Measurements from ENCODE around the gene CAPZA2. TPM values are rescaled to one million over a fixed set of nuclear protein-coding genes. Genes with fewer than 3 reads are reported as not detected.
A peak's percentile ranks its signal among the peaks of the same experiment; 100 is the strongest.
"Not testable (repeated sequence)": the region's sequence is repeated elsewhere in the genome, so short reads cannot be mapped to it uniquely, and the experiment has no call there.

The CAPZA2 gene
- 59.5 TPM for polyA plus RNA-seq (2013, experiment 1 of 2)
- 56.8 TPM for polyA plus RNA-seq (2013, experiment 2 of 2)

DNA sequence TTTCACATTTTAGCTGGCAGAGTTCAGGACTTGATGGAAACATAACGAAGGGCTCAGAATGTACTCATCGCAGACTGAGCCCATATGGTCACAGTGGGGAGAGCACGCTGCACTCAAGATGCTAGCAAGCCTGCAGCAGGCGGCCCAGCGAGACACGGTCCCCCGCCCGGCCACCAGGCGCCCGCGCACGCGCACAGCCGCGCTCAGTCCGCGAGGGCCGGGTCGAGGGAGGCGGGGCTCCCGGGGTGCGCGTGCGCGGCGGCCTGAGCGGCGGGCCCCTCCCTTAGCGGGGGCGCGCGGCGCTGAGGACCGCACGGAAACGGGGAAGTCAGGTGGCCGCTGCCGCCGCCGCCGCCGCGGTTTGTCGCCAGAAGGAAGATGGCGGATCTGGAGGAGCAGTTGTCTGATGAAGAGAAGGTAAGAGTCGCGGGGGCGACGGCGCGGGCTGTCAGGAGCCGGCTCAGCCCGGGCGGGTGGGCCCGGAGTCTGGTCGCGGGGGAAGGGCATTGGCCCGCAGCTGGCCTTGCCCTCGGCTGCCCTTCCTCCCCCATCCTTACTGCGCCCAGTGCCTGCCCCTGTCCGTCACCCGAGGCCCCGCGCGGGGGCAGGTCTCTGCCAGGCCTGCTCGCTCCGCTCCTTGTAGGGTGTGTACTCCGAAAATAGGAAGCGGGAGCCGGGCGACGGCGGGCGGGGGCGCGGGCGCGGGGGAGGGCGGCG lies at the start of gene CAPZA2:
CAPZA2 (plus strand) TSS at position 354 of the 717 bp plus-strand sequence; CDS start at position 379, 25 bp downstream.
- Histone ChIP-seq H2AK5ac (ENCODE audit: low read length) (no peak within 1 kb of the TSS), H3K18ac (ENCODE audit: low read length) (peak within 1 kb of the TSS; percentile 53), H3K4ac (ENCODE audit: low read depth, low read length) (no peak within 1 kb of the TSS), H3K4me2 (ENCODE audit: low read length) (peak within 1 kb of the TSS; percentile 84), H3K79me2 (ENCODE audit: control insufficient read depth, insufficient read depth, low read length) (peaks cover 34% of the 10 kb centered on the region), H3K79me1 (ENCODE audit: low read length) (peaks cover 2% of the 10 kb centered on the region), H3K4me3 (ENCODE audit: low read length) (peak within 1 kb of the TSS; percentile 58), H3K56ac (ENCODE audit: low read length) (peak within 1 kb of the TSS; percentile 98), H4K5ac (ENCODE audit: low read length) (no peak within 1 kb of the TSS), H3K23ac (ENCODE audit: low read length) (no peak within 1 kb of the TSS), H4K8ac (ENCODE audit: low read depth, low read length) (no peak within 1 kb of the TSS), H2BK5ac (ENCODE audit: low read length) (no peak within 1 kb of the TSS), H2BK15ac (replicated peaks; ENCODE audit: low read depth) (no peak within 1 kb of the TSS), H2BK120ac (ENCODE audit: low read depth, low read length) (no peak within 1 kb of the TSS), H3K9ac (ENCODE audit: low read length) (peak within 1 kb of the TSS; percentile 68), H3K27ac (ENCODE audit: low read depth, low read length) (peak within 1 kb of the TSS; percentile 86), H3K27me3 (ENCODE audit: insufficient read depth, low read length, poor library complexity) (no peaks in the 10 kb centered on the region), H3K36me3 (ENCODE audit: control insufficient read depth, insufficient read depth, low read length) (no peaks in the 10 kb centered on the region), H3K4me1 (ENCODE audit: control insufficient read depth, low read depth, low read length) (no peaks in the 10 kb centered on the region)
- no CpG with 5 or more reads among the region's 80 CpGs for WGBS (ENCODE audit: extremely low coverage, insufficient coverage, low lambda C conversion rate)
- DNase-seq = peak; percentile 95

DNA sequence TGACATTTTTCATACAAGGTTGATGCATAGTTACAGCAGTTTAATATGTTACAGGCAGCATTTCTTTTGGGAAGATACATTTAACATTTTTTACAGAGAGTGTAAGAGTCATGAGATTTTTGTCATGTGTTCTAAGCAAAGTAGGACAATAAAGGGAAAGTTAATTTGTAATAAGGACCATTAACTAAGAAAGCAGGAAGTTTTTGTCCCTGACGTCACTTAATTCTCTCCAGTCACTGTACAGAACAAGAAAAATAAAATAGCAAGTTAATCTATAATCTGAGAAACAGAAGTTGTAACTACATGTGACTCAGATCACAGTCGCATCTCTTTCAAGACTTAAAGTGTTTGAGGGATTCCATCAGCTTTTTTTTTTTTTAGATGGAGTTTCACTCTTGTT lies 49.5 kb upstream of the CAPZA2 start:
- no peak overlapping the region for H3K4me3 ChIP-seq (ENCODE audit: low read length)
- no peak for DNase-seq
- no peaks in the 10 kb centered on the region for H3K79me2 ChIP-seq (ENCODE audit: control insufficient read depth, insufficient read depth, low read length)
- H2BK15ac ChIP-seq (replicated peaks; ENCODE audit: low read depth) = no peak overlapping the region
- no peak overlapping the region for H4K5ac ChIP-seq (ENCODE audit: low read length)
- H3K4me2 ChIP-seq (ENCODE audit: low read length) = no peak overlapping the region
- H3K23ac ChIP-seq (ENCODE audit: low read length) = no peak overlapping the region
- H4K8ac ChIP-seq (ENCODE audit: low read depth, low read length) = no peak overlapping the region
- H3K36me3 ChIP-seq (ENCODE audit: control insufficient read depth, insufficient read depth, low read length) = no peaks in the 10 kb centered on the region
- H3K4me1 ChIP-seq (ENCODE audit: control insufficient read depth, low read depth, low read length) = peaks cover 3% of the 10 kb centered on the region
- no peak overlapping the region for H3K27ac ChIP-seq (ENCODE audit: low read depth, low read length)
- no peak overlapping the region for H3K9ac ChIP-seq (ENCODE audit: low read length)
- no CpG with 5 or more reads among the region's 2 CpGs for WGBS (ENCODE audit: extremely low coverage, insufficient coverage, low lambda C conversion rate)
- H3K56ac ChIP-seq (ENCODE audit: low read length) = no peak overlapping the region
- H3K4ac ChIP-seq (ENCODE audit: low read depth, low read length) = no peak overlapping the region
- no peaks in the 10 kb centered on the region for H3K27me3 ChIP-seq (ENCODE audit: insufficient read depth, low read length, poor library complexity)
- H2BK5ac ChIP-seq (ENCODE audit: low read length) = no peak overlapping the region
- H3K18ac ChIP-seq (ENCODE audit: low read length) = no peak overlapping the region
- H2AK5ac ChIP-seq (ENCODE audit: low read length) = no peak overlapping the region
- no peak overlapping the region for H2BK120ac ChIP-seq (ENCODE audit: low read depth, low read length)
- H3K79me1 ChIP-seq (ENCODE audit: low read length) = no peaks in the 10 kb centered on the region

DNA sequence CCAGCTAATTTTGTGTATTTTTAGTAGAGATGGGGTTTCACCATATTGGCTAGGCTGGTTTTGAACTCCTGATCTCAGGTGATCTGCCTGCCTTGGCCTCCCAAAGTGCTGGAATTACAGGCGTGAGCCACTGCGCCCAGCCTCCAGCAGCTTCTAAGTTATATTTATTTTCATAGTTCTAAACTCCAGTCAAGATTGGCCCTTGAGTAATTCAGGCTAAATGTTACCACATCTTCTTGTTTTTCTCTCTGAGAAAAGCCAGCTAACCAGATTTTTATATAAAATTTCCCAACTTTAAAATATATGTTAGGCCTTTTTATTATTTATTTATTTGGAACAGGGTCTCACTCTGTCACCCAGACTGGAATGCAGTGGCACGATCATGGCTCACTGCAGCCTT lies 49.0 kb upstream of the CAPZA2 start:
- WGBS (ENCODE audit: extremely low coverage, insufficient coverage, low lambda C conversion rate) = no CpG with 5 or more reads among the region's 3 CpGs
- H4K8ac ChIP-seq (ENCODE audit: low read depth, low read length); H3K4me3 ChIP-seq (ENCODE audit: low read length): not testable (repeated sequence)

DNA sequence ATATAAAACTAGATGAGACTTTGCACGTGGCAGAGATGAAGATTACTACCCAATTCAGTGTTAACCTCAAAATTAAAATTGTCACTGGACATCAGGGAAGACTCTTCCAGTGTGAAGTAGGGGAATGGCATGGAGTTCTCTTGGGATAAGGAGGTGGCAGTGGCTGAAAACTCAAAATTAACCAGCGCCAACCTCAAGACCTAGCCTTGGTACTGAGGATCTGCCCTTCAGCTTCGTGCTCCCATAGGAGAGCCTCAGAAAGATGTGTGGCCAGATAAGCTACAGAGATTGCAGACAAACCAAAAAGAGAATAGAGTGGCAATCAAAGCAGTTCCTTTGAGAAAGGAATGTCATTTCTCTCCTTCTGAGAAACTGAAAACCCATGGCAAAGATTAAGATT lies 47.3 kb upstream of the CAPZA2 start:
- no peak overlapping the region for H3K4me2 ChIP-seq (ENCODE audit: low read length)
- no peak overlapping the region for H3K18ac ChIP-seq (ENCODE audit: low read length)
- no peak overlapping the region for H3K56ac ChIP-seq (ENCODE audit: low read length)
- no peak overlapping the region for H2BK15ac ChIP-seq (replicated peaks; ENCODE audit: low read depth)
- WGBS (ENCODE audit: extremely low coverage, insufficient coverage, low lambda C conversion rate) = no CpG with 5 or more reads among the region's 3 CpGs
- H3K23ac ChIP-seq (ENCODE audit: low read length) = no peak overlapping the region
- H3K79me2 ChIP-seq (ENCODE audit: control insufficient read depth, insufficient read depth, low read length) = no peaks in the 10 kb centered on the region
- no peak overlapping the region for H3K9ac ChIP-seq (ENCODE audit: low read length)
- no peak overlapping the region for H2AK5ac ChIP-seq (ENCODE audit: low read length)
- no peak overlapping the region for H4K8ac ChIP-seq (ENCODE audit: low read depth, low read length)
- H3K4me1 ChIP-seq (ENCODE audit: control insufficient read depth, low read depth, low read length) = peaks cover 2% of the 10 kb centered on the region
- H4K5ac ChIP-seq (ENCODE audit: low read length) = no peak overlapping the region
- no peak overlapping the region for H3K27ac ChIP-seq (ENCODE audit: low read depth, low read length)
- no peak overlapping the region for H2BK120ac ChIP-seq (ENCODE audit: low read depth, low read length)
- DNase-seq = no peak
- no peaks in the 10 kb centered on the region for H3K79me1 ChIP-seq (ENCODE audit: low read length)
- no peaks in the 10 kb centered on the region for H3K27me3 ChIP-seq (ENCODE audit: insufficient read depth, low read length, poor library complexity)
- no peak overlapping the region for H3K4me3 ChIP-seq (ENCODE audit: low read length)
- no peak overlapping the region for H2BK5ac ChIP-seq (ENCODE audit: low read length)
- H3K36me3 ChIP-seq (ENCODE audit: control insufficient read depth, insufficient read depth, low read length) = no peaks in the 10 kb centered on the region
- H3K4ac ChIP-seq (ENCODE audit: low read depth, low read length) = no peak overlapping the region

More for the DNA sequence above, 49.0 kb upstream of the CAPZA2 start:
- not testable (repeated sequence) for H3K23ac ChIP-seq (ENCODE audit: low read length); H3K27ac ChIP-seq (ENCODE audit: low read depth, low read length); H2BK15ac ChIP-seq (replicated peaks; ENCODE audit: low read depth); H3K4me2 ChIP-seq (ENCODE audit: low read length); H2AK5ac ChIP-seq (ENCODE audit: low read length); H3K79me2 ChIP-seq (ENCODE audit: control insufficient read depth, insufficient read depth, low read length); H4K5ac ChIP-seq (ENCODE audit: low read length); H2BK5ac ChIP-seq (ENCODE audit: low read length); H3K79me1 ChIP-seq (ENCODE audit: low read length); H3K4ac ChIP-seq (ENCODE audit: low read depth, low read length); H2BK120ac ChIP-seq (ENCODE audit: low read depth, low read length); H3K36me3 ChIP-seq (ENCODE audit: control insufficient read depth, insufficient read depth, low read length); H3K18ac ChIP-seq (ENCODE audit: low read length); DNase-seq; H3K27me3 ChIP-seq (ENCODE audit: insufficient read depth, low read length, poor library complexity); H3K56ac ChIP-seq (ENCODE audit: low read length); H3K9ac ChIP-seq (ENCODE audit: low read length); H3K4me1 ChIP-seq (ENCODE audit: control insufficient read depth, low read depth, low read length)

DNA sequence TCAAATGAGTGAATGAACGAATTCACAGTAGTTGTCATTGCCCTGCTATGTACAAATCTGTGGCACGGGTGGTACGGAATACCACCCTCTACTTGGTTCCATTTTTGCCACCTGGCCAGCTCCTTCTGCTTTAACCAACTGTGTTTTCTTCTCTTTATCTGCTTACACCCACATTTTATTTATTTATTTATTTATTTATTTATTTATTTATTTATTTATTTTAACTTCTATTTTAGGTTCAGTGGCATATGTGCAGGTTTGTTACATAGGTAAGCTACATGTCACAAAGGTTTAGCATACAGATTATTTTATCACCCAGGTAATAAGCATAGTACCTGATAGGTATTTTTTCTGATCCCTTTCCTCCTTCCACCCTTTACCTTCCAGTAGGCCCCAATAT lies 42.2 kb upstream of the CAPZA2 start:
- H3K56ac ChIP-seq (ENCODE audit: low read length) = no peak overlapping the region
- no peaks in the 10 kb centered on the region for H3K79me2 ChIP-seq (ENCODE audit: control insufficient read depth, insufficient read depth, low read length)
- H2BK5ac ChIP-seq (ENCODE audit: low read length) = no peak overlapping the region
- H2BK120ac ChIP-seq (ENCODE audit: low read depth, low read length) = no peak overlapping the region
- WGBS (ENCODE audit: extremely low coverage, insufficient coverage, low lambda C conversion rate) = no CpG with 5 or more reads among the region's 3 CpGs
- H3K4me1 ChIP-seq (ENCODE audit: control insufficient read depth, low read depth, low read length) = no peaks in the 10 kb centered on the region
- H3K79me1 ChIP-seq (ENCODE audit: low read length) = no peaks in the 10 kb centered on the region
- no peak overlapping the region for H4K8ac ChIP-seq (ENCODE audit: low read depth, low read length)
- no peak overlapping the region for H3K18ac ChIP-seq (ENCODE audit: low read length)
- H3K27me3 ChIP-seq (ENCODE audit: insufficient read depth, low read length, poor library complexity) = no peaks in the 10 kb centered on the region
- H3K4me3 ChIP-seq (ENCODE audit: low read length) = no peak overlapping the region
- H3K23ac ChIP-seq (ENCODE audit: low read length) = no peak overlapping the region
- H3K36me3 ChIP-seq (ENCODE audit: control insufficient read depth, insufficient read depth, low read length) = no peaks in the 10 kb centered on the region
- DNase-seq = no peak
- H3K4ac ChIP-seq (ENCODE audit: low read depth, low read length) = no peak overlapping the region
- H2AK5ac ChIP-seq (ENCODE audit: low read length) = no peak overlapping the region
- no peak overlapping the region for H3K27ac ChIP-seq (ENCODE audit: low read depth, low read length)
- no peak overlapping the region for H2BK15ac ChIP-seq (replicated peaks; ENCODE audit: low read depth)
- H3K4me2 ChIP-seq (ENCODE audit: low read length) = no peak overlapping the region
- H4K5ac ChIP-seq (ENCODE audit: low read length) = no peak overlapping the region
- H3K9ac ChIP-seq (ENCODE audit: low read length) = no peak overlapping the region

DNA sequence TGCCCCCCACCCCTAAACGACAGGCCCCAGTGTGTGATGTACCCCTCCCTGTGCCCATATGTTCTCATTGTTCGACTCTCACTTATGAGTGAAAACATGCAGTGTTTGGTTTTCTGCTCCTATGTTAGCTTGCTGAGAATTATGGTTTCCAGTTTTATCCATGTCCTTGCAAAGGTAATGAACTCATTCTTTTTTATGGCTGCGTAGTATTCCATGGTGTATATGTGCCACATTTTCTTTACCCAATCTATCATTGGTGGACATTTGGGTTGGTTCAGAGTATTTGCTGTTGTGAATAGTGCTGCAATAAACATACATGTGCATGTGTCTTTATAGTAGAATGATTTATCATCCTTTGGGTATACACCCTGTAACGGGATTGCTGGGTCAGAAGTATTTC lies 40.7 kb upstream of the CAPZA2 start:
- not testable (repeated sequence) for DNase-seq; H2BK15ac ChIP-seq (replicated peaks; ENCODE audit: low read depth); H3K4me1 ChIP-seq (ENCODE audit: control insufficient read depth, low read depth, low read length); H4K8ac ChIP-seq (ENCODE audit: low read depth, low read length); H3K36me3 ChIP-seq (ENCODE audit: control insufficient read depth, insufficient read depth, low read length); H2BK120ac ChIP-seq (ENCODE audit: low read depth, low read length); H3K27ac ChIP-seq (ENCODE audit: low read depth, low read length); H3K18ac ChIP-seq (ENCODE audit: low read length); H4K5ac ChIP-seq (ENCODE audit: low read length); H3K79me1 ChIP-seq (ENCODE audit: low read length); H3K9ac ChIP-seq (ENCODE audit: low read length); H3K79me2 ChIP-seq (ENCODE audit: control insufficient read depth, insufficient read depth, low read length); H3K4me3 ChIP-seq (ENCODE audit: low read length); H3K27me3 ChIP-seq (ENCODE audit: insufficient read depth, low read length, poor library complexity); H3K23ac ChIP-seq (ENCODE audit: low read length); H3K4ac ChIP-seq (ENCODE audit: low read depth, low read length); H2AK5ac ChIP-seq (ENCODE audit: low read length); H3K56ac ChIP-seq (ENCODE audit: low read length); H2BK5ac ChIP-seq (ENCODE audit: low read length); H3K4me2 ChIP-seq (ENCODE audit: low read length)
- no CpG with 5 or more reads among the region's 4 CpGs for WGBS (ENCODE audit: extremely low coverage, insufficient coverage, low lambda C conversion rate)
